Left lung (tissue), 10 donors: Measurements from ENCODE around the gene GALP. TPM values are rescaled to one million over a fixed set of nuclear protein-coding genes. Genes with fewer than 3 reads are reported as not detected.
"Not testable (repeated sequence)": the region's sequence is repeated elsewhere in the genome, so short reads cannot be mapped to it uniquely, and the experiment has no call there.

Experiments
- ATAC-seq: fragments of 200-7000 bp; cut with Tn5 transposase; one replicate; pipeline ENCODE4 v1.9.1; 2020; ENCODE audit warnings: moderate library complexity
- DNase-seq, 4 donors: peaks; one replicate each; pipeline ENCODE4 v3.0.0-alpha.2; 2013 to 2020
- H3K27ac ChIP-seq, 2 donors: fragments of 200-600 bp; sonication (generic) in 1 of 2; one replicate each; pipeline versions ENCODE4 v1.5.0 to v1.8.0; 2020 to 2021
- H3K27me3 ChIP-seq, 2 donors: fragments of 200-600 bp; sonication (generic) in 1 of 2; one replicate each; pipeline versions ENCODE4 v1.5.0 to v1.8.0; 2020 to 2021
- H3K36me3 ChIP-seq, 2 donors: fragments of 200-600 bp; sonication (generic) in 1 of 2; one replicate each; pipeline versions ENCODE4 v1.5.0 to v1.8.0; 2020 to 2021
- H3K4me1 ChIP-seq, 2 donors: fragments of 200-600 bp; one replicate each; pipeline ENCODE4 v1.8.0; 2021
- H3K4me3 ChIP-seq, 2 donors: fragments of 200-600 bp; sonication (generic) in 1 of 2; one replicate each; pipeline versions ENCODE4 v1.5.0 to v1.8.0; 2020 to 2021; ENCODE audit warnings: mild to moderate bottlenecking in 1 of 2
- H3K9me3 ChIP-seq, 2 donors: fragments of 200-600 bp; sonication (generic) in 1 of 2; one replicate each; pipeline versions ENCODE4 v1.5.0 to v1.8.0; 2020 to 2021
- CTCF ChIP-seq, 2 donors: fragments of 200-600 bp; sonication (generic) in 1 of 2; IDR thresholded peaks; one replicate each; pipeline versions ENCODE4 v1.5.0 to v1.8.0; 2021; ENCODE audit warnings: antibody characterized with exemption in 2 of 2
- intact Hi-C, 2 donors: fragments of 100-400 bp; cut with DNase I; formaldehyde crosslinking; loops; one replicate each; pipeline versions ENCODE4 v1.11.2 to v1.14.2; 2022
- polyA plus RNA-seq, 6 donors: library from polyadenylated mRNA; unstranded; fragments of 120-200 nt; gene quantifications; one replicate each; pipeline ENCODE4 v1.2.1, GENCODE V29; 2013; ENCODE audit not compliant: insufficient read length in 6 of 6
- total RNA-seq, 2 donors: library from RNA; stranded (reverse); fragmentation: NEBNext Ultra II Directional; extraction: Animal tissue kit (Norgen Biotek cat#: 25700); gene quantifications; one replicate each; pipeline ENCODE4 v1.2.1, GENCODE V29; 2021
- donor health status: DM: no; HTN: yes; CAD: no.
- donor health status: DM: no; HTN: no; CAD: no.

The GALP gene
- total and polyA plus RNA-seq, 8 donors = not detected

GRCh38 chr19:56177564-56178243, 1.9 kb downstream of the GALP start:
- Histone ChIP-seq H3K36me3 (no peaks in the 10 kb centered on the region), H3K4me1 (no peaks in the 10 kb centered on the region), H3K27me3 (peaks cover 6 to 44% of the 10 kb centered on the region in 2 donors), H3K4me3 (no peak overlapping the region), H3K9me3 (no peaks in the 10 kb centered on the region), H3K27ac (no peak overlapping the region)
- TF ChIP-seq CTCF (IDR thresholded peaks at IDR 0.05) = no peak
- intact Hi-C loops = loop anchor here in 1 of 2 donors (10.0 kb wide), 1 partner anchor 73 kb away; no protein-coding TSS in a partner anchor
- DNase-seq = no peak
- no peak for ATAC-seq

GRCh38 chr19:56189785-56190184, 14.0 kb downstream of the GALP start:
- H3K36me3 ChIP-seq = no peaks in the 10 kb centered on the region
- intact Hi-C loops = no loop called here
- H3K27ac ChIP-seq = no peak overlapping the region
- no peaks in the 10 kb centered on the region for H3K9me3 ChIP-seq
- H3K4me3 ChIP-seq = no peak overlapping the region
- H3K4me1 ChIP-seq = no peaks in the 10 kb centered on the region
- no peaks in the 10 kb centered on the region for H3K27me3 ChIP-seq
- no peak for TF ChIP-seq CTCF (IDR thresholded peaks at IDR 0.05)
- ATAC-seq = no peak
- no peak for DNase-seq

GRCh38 chr19:56191115-56191514, 15.3 kb downstream of the GALP start:
- Histone ChIP-seq H3K27ac (no peak overlapping the region), H3K27me3 (peaks cover 0 to 4% of the 10 kb centered on the region in 2 donors), H3K36me3 (no peaks in the 10 kb centered on the region), H3K9me3 (no peaks in the 10 kb centered on the region), H3K4me3 (no peak overlapping the region), H3K4me1 (no peaks in the 10 kb centered on the region)
- intact Hi-C loops = no loop called here
- no peak for ATAC-seq
- TF ChIP-seq CTCF (IDR thresholded peaks at IDR 0.05) = no peak
- no peak for DNase-seq

GRCh38 chr19:56191711-56192110, 15.9 kb downstream of the GALP start:
- no peak for DNase-seq
- Histone ChIP-seq H3K27me3 (peaks cover 0 to 5% of the 10 kb centered on the region in 2 donors), H3K36me3 (no peaks in the 10 kb centered on the region), H3K9me3 (no peaks in the 10 kb centered on the region), H3K4me3 (no peak overlapping the region), H3K4me1 (no peaks in the 10 kb centered on the region), H3K27ac (no peak overlapping the region)
- TF ChIP-seq CTCF (IDR thresholded peaks at IDR 0.05) = no peak
- ATAC-seq = no peak
- intact Hi-C loops = no loop called here

GRCh38 chr19:56193981-56194640, 18.3 kb downstream of the GALP start:
- peaks cover 0 to 5% of the 10 kb centered on the region in 2 donors for H3K27me3 ChIP-seq
- no peak for TF ChIP-seq CTCF (IDR thresholded peaks at IDR 0.05)
- H3K36me3 ChIP-seq = no peaks in the 10 kb centered on the region
- DNase-seq (no peak), ATAC-seq (no peak)
- intact Hi-C loops = no loop called here
- H3K27ac ChIP-seq = no peak overlapping the region
- no peaks in the 10 kb centered on the region for H3K4me1 ChIP-seq
- H3K9me3 ChIP-seq = no peaks in the 10 kb centered on the region
- no peak overlapping the region for H3K4me3 ChIP-seq

GRCh38 chr19:56197646-56198045, 21.8 kb downstream of the GALP start, which contains the start of gene ZSCAN5B:
ZSCAN5B (minus strand) TSS chr19:56197783; CDS start chr19:56193052, 4,731 bp downstream.
- H3K4me1 ChIP-seq, H3K27ac ChIP-seq, H3K27me3 ChIP-seq, DNase-seq, H3K4me3 ChIP-seq, H3K9me3 ChIP-seq, H3K36me3 ChIP-seq, ATAC-seq, intact Hi-C loops: not testable (repeated sequence)
